SJSA1 (cell line): ENCODE measurements around the gene PRKAR1B. TPM values are rescaled to one million over a fixed set of nuclear protein-coding genes. Genes with fewer than 3 reads are reported as not detected.

ENCODE experiments used
- DNase-seq, 2 experiments: peaks; one replicate each; pipeline ENCODE4 v3.0.0-alpha.2; 2015 to 2020; ENCODE audit warnings: low spot score in 2 of 2, low read depth in 1 of 2
- H3K27ac ChIP-seq: fragments of 250-450 bp; sonication (Bioruptor Pico); 2 replicates; pipeline ENCODE4 v1.5.1; 2020; ENCODE audit warnings: mild to moderate bottlenecking, moderate library complexity
- H3K27me3 ChIP-seq: fragments of 250-450 bp; sonication (Bioruptor Pico); replicated peaks from 2 replicates; pipeline ENCODE4 v1.5.1; 2020; ENCODE audit warnings: mild to moderate bottlenecking, moderate library complexity
- H3K36me3 ChIP-seq: fragments of 250-450 bp; sonication (Bioruptor Pico); 2 replicates; pipeline ENCODE4 v1.5.1; 2020; ENCODE audit warnings: mild to moderate bottlenecking
- H3K4me1 ChIP-seq: fragments of 250-450 bp; sonication (Bioruptor Pico); replicated peaks from 2 replicates; pipeline ENCODE4 v1.6.1; 2021; ENCODE audit warnings: mild to moderate bottlenecking
- H3K4me3 ChIP-seq: fragments of 250-450 bp; sonication (Bioruptor Pico); 2 replicates; pipeline ENCODE4 v1.5.1; 2020; ENCODE audit warnings: mild to moderate bottlenecking
- H3K9me3 ChIP-seq: fragments of 250-450 bp; sonication (Bioruptor Pico); replicated peaks from 2 replicates; pipeline ENCODE4 v1.5.1; 2020; ENCODE audit warnings: mild to moderate bottlenecking
- total RNA-seq: library from RNA; depleted of rRNA; stranded (reverse); fragments of >200 nt; shearing (Covaris generic); gene quantifications from 2 replicates; pipeline ENCODE4 v1.2.3, GENCODE V29; 2014; rRNA removed

PRKAR1B gene
- total RNA-seq, 1 experiment from 2014 or later: 7.3 TPM

DNA sequence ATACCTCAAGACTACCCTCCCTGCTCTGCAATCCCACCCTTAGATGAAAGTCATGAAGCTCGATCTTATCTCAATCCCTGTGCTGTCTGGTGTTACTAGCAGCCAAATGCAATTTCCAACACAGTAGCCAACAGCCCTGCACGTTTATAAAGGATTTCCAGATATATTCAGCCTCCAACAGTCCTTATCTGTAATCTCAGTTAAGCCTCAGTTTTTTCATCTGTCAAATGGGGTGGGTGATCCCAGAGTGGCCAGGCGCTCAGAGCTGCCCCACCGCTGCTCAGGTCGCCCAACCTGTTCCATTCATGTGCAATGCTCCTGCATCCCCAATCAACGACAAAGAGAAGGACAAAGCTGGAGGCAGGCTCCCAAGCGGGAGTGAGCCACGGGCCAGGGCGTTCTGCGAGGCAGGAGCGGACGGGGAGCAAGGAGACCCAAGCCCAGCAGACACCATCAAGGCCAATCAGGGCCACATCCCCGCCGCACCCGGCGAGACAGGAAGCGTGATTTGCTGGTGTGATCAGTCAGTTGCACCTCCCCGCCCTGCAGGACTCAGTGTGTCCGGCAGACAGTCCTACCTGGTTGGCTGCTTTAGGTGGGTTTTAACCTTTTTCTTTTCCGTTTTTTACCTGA, 227.1 kb downstream of the PRKAR1B start:
- DNase-seq: no peak
- no peak overlapping the region for H3K27ac ChIP-seq
- no peaks in the 10 kb centered on the region for H3K9me3 ChIP-seq
- no peaks in the 10 kb centered on the region for H3K4me1 ChIP-seq
- no peaks in the 10 kb centered on the region for H3K27me3 ChIP-seq
- no peak overlapping the region for H3K4me3 ChIP-seq
- H3K36me3 ChIP-seq: peaks cover 34% of the 10 kb centered on the region

Other genes starting within 250 kb of the PRKAR1B start
- 21.3 and 24.8 TPM in 2 replicates for gene PDGFA, start 207.4 kb downstream of the PRKAR1B start, total RNA-seq
- gene DNAAF5, start 582 bp downstream of the PRKAR1B start, total RNA-seq: 22.2 and 26.5 TPM in 2 replicates
- gene SUN1, start 105.2 kb upstream of the PRKAR1B start, total RNA-seq: 115 and 122 TPM in 2 replicates
- gene GET4, start 149.3 kb upstream of the PRKAR1B start, total RNA-seq: 35.4 and 36.1 TPM in 2 replicates
- gene ADAP1, start 227.4 kb upstream of the PRKAR1B start, total RNA-seq: 3.5 TPM in 1 of 2 replicates, not detected in the other
- 8.4 and 9.6 TPM in 2 replicates for gene COX19, start 248.3 kb upstream of the PRKAR1B start, total RNA-seq